HG02678 (cell line): Measurements from ENCODE around the gene ZFAND3.
"Not testable (repeated sequence)": the region's sequence is repeated elsewhere in the genome, so short reads cannot be mapped to it uniquely, and the experiment has no call there.

ENCODE experiments used
- ATAC-seq: cut with Tn5 transposase; IDR thresholded peaks from one replicate; pipeline ENCODE4 v1.9.1; 2021; ENCODE audit warnings: mild to moderate bottlenecking, moderate library complexity; ENCODE audit not compliant: unreplicated experiment

Gene ZFAND3

DNA sequence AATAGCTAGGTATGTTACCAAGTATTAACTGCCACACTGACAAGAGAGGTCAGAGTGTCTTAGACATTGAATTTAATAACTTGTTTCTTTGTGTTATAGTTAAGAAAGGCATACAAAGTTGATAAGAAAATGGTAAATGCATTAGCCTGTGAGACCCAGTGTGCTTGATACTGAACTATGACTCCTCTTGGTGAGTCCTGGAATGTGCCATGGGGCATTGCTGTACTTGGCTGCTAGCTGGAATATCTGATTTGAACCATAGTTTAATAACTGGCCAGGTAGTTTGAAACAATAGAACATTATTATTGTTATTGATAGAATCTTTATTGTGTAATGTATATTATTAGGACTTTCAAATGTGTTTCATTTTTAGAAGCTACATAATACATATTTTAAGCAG, 70.0 kb downstream of the ZFAND3 start:
- no peak for ATAC-seq

- ATAC-seq: no peak
Observed at GRCh38 chr6:37891072-37891471, 71.5 kb downstream of the ZFAND3 start.

GRCh38 chr6:37893257-37893656, 73.7 kb downstream of the ZFAND3 start:
- ATAC-seq: no peak

DNA sequence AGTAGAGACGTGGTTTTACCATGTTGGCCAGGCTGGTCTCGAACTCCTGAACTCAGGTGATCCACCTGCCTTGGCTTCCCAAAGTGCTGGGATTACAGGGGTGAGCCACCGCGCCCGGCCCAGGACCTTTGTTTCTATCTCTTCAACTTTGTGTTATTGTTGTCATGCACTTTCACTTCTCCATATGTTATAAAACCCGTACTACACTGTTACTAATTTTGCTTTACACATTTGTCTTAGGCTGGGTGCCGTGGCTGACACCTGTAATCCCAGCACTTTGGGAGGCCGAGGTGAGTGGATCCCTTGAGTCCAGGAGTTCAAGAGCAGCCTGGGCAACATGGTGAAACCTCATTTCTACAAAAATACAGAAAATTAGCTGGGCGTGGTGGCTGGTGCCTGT, 74.2 kb downstream of the ZFAND3 start:
- ATAC-seq: not testable (repeated sequence)

- no peak for ATAC-seq
Observed at GRCh38 chr6:37894585-37894984, 75.1 kb downstream of the ZFAND3 start.

DNA sequence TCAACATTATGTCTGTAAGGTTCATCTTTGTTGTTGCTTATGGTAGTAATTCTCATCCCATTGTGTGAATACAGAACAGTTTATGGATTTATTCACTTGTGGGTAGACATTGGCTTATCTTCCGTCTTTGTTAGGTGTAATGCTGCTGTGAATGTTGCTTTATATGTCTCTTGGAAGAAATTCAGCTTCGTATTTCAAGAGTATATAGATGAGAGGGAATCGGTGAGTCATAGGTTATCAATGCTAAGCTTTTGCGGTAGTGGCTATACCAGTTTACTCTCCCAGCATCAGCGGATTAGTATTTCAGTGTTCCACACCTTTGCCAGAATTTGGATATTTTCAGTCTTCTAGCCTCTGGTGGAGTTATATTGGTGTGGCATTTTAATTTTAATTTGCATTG, 77.8 kb downstream of the ZFAND3 start:
- ATAC-seq: no peak

DNA sequence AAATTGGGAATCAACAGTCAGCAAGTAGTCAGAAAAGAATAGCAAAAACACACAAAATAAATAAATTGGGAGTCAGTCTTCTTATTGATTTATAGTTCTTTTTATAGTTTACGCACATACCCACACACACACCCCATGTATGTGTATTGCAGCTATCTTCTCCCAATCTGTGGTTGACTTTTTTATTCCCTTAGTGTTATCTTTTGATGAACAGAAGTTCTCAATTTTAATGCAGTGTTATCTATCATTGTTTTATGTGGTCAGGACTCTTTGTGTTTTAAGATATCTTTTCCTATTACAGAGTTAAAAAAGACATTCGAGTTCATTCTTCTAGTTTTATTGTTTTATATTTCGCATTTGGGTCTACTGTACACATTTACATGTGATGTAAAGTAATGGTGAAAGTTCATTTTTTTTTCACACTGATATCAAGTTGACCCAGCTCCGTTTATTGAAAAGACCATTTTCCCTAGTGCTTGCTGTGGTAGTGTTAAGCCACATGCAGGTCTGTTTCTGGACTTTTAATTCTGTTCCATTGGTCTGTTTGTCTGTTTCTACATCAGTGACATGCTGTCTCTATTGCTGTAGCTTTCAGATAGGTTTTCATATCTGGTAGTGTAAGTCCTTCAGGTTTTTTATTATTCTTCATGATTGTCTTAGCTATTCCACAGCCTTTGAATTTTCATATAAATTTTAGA, 78.4 kb downstream of the ZFAND3 start:
- no peak for ATAC-seq

- no peak for ATAC-seq
Observed at GRCh38 chr6:37903351-37904340, 84.1 kb downstream of the ZFAND3 start.

GRCh38 chr6:37904590-37904989, 85.1 kb downstream of the ZFAND3 start:
- ATAC-seq: no peak

DNA sequence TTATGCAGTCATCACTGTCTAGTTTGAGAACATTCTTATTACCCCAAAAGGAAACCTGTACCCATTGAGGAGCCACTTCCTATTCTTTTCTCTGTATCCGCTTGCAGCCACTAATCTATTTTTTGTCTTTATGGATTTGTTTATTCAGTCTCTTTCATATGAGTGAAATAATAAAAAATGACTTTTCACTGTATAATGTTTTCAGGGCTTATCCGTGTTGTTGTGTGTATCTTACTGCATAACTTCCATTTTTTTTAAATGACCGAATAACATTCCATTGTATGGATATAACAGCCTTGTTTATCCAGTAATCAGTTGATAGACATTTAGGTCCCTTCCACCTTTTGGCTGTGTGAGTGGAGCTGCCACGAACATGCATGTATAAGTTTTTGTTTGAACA, 86.6 kb downstream of the ZFAND3 start:
- no peak for ATAC-seq

DNA sequence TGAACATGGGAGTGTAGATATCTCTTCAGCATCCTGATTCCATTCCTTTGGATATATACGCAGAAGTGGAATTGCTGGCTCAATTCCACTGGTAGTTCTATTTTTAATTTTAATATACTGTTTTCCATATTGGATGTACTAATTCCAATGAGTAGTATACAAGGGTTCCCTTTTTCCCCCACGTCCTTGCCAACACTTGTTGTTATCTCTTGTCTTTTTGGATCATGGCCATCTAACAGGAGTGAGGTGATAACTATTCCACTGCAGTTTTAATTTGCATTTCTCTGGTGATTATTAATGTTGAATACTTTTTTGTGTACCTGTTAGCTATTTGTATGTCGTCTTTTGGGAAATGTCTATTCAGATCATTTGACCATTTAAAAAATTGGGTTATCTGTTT, 91.5 kb downstream of the ZFAND3 start:
- no peak for ATAC-seq

DNA sequence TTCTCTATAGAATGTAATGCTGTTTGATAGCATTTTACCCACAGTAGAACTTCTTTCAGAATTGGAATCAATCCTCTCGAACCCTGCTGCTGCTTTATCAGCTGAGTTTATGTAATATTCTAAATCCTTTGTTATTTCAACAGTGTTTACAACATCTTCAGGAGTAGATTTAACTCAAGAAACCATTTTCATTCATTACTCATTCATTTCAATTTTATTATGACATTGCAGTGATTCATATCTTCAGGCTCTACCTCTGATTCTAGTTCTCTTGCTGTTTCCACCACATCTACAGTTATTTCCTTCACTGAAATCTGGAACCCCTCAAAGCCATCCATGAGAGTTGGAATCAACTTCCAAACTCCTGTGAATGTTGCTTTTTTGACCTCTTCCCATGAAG, 93.7 kb downstream of the ZFAND3 start:
- no peak for ATAC-seq

GRCh38 chr6:37915463-37915862, 95.9 kb downstream of the ZFAND3 start:
- ATAC-seq: no peak

- ATAC-seq: no peak
Observed at GRCh38 chr6:37916149-37916548, 96.6 kb downstream of the ZFAND3 start.

GRCh38 chr6:37916675-37917074, 97.1 kb downstream of the ZFAND3 start:
- ATAC-seq: no peak

DNA sequence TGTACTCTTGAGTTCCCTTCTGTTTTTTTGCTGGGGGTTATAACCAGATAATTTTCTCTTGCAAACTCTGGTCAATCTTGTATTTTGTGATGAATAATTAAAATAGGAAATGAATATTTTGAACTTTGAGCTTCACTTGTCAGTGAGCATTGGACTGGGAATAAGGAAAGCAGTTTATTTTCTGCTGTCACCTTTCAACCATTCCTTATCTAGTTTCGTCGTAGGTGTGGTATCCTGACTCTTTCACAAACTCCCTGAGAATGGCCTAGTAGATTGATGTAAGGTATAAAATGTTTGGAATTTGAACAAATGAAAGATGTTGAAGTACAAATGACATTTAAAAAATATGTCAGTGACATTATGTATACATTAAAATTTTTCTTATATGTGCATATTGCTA, 98.0 kb downstream of the ZFAND3 start:
- no peak for ATAC-seq

DNA sequence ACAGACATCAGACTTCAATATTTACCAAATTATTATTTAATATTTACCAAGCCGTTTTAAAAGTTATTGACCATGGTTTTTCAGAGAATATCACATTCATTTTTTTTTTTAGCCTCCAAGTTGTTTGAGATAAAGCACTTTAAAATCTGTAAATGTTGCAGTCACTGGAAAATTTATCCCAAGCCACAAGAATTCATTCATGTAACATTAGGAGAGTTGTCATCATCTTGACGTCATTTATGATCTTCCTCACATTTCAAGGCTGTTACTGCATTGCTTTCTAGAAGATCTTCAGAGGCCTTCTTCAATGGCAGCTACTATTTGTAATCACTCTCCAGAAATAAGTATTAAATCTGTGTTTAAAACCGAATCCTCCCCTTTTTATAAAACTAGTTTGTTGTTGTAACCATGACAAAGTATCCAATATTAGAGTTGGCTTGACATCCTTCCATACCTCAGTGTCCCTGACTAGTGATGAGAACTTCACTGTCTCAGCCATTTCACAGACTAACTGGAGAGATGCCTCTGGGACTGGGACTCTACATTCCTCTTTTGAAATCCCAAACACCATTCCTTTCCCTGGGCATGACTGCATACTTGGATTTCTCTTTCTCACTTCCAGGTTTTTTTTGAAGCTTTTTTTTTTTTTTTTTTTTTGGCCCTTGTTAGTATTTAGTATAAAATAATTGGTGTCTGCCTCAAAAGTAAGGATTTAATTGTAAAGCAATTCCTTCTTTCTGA, 100.1 kb downstream of the ZFAND3 start:
- no peak for ATAC-seq

- ATAC-seq: no peak
Observed at GRCh38 chr6:37920667-37921066, 101.1 kb downstream of the ZFAND3 start.

- ATAC-seq: no peak
Observed at GRCh38 chr6:37922563-37922962, 103.0 kb downstream of the ZFAND3 start.

GRCh38 chr6:37923514-37923913, 104.0 kb downstream of the ZFAND3 start:
- ATAC-seq: no peak

DNA sequence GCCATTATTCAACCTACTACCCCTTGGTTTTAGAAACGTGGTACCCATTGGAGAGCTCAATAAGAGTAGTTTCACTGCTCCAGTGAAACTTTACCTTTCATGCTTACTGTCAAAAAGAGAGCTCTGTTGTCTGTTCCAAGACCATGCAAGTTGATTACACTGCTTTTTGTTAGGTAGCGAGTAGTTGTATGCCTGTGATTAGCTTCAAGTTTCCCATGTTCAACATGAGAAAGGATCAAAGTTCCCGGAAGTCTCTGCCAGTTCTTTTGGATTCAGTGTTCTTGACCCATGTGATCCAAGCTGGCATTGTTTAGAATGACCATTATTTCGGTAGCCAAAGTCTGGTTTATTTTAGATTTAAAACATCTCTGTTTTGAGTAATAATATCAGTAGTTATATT, 107.1 kb downstream of the ZFAND3 start:
- no peak for ATAC-seq
